Measurements from ENCODE around the gene CHADL. TPM values are rescaled to one million over a fixed set of nuclear protein-coding genes. Genes with fewer than 3 reads are reported as not detected.
A peak's percentile ranks its signal among the peaks of the same experiment; 100 is the strongest.

Gene CHADL
- total RNA-seq, 1 donor from 2014 or later: 3.6 TPM

DNA sequence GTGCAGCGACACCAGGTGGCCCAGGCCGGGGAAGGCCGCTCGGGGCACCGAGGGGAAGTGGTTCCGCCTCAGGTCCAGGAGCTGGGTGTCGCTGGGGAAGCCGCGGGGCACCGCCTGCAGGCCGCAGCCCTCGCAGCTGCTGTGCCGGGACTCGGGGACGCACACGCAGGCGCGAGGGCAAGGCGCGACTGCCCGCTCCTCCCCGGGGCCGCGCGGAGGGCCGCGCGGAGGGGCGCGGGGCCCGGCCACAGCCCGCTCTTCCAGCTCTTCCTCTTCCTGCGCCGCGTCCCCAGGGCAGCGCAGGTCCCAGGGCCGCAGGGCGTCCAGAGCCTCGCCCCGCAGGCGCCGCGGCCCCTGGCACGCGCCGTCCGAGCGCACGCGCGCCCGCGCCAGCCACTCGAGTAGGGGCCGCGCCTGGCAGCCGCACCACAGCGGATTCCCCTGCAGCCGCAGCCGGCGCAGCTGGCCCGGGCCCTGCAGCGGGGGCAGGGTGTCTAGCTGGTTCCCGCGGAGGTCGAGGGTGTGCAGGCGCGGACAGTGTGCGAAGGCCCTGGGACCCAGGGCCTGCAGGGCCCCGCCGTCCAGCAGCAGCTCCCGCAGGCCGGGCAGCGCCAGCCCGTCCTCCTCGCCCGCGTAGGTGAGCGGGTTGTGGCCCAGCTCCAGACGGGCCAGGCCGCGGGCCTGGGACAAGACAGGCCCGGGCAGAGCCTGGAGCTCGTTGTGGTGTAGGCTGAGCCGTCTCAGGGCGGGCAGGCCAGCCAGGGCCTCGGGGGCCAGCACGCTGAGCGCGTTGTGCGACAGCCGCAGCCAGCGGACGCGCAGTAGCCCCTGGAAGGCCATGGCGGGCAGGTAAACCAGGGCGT, 2.8 kb downstream of the CHADL start:
- Histone ChIP-seq H3K36me3 (no peaks in the 10 kb centered on the region), H3K27ac (peak overlapping the region; percentile 65), H3K27me3 (ENCODE audit: low read depth) (no peaks in the 10 kb centered on the region), H3K4me1 (peaks cover 25% of the 10 kb centered on the region), H3K9me3 (no peaks in the 10 kb centered on the region), H3K4me3 (peak overlapping the region; percentile 55)
- intact Hi-C loops (cut with DNase I): no loop called here
- peak; percentile 91 for DNase-seq
- peak; percentile 79 for TF ChIP-seq CTCF (IDR thresholded peaks at IDR 0.05)
- peak; percentile 93 for ATAC-seq

DNA sequence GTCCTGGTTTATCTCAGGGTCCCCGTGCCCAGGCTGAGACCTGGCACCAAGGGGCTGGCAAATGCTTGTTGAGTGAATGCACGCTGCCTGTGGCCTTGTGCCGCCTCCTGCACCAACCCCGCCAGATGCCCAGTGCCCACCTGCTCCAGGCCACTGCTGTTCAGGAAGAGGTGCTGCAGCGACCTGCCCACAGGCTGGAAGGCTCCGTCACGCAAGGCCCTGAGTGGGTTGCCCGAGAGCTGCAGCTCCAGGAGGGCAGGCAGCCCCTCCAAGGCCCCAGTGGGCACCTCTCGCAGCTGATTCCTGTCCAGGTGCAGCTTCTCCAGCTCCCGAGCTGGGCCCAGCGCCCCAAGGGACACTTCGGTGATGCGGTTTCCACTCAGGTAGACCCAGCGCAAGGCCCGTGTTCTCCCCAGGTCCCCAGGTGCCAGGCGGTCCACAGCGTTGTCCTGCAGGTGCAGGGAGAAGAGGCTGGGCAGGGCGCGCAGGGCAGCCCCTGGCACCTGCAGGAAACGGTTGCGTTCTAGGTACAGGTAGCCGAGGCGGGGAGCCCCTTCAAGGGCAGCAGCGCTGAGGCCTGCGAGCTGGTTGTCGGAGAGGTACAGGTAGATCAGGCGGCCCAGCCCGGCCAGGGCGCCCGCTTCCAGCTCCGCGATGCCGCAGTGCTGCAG, 3.6 kb downstream of the CHADL start:
- Histone ChIP-seq H3K4me1 (peaks cover 25% of the 10 kb centered on the region), H3K9me3 (no peaks in the 10 kb centered on the region), H3K27ac (peak overlapping the region; percentile 65), H3K27me3 (ENCODE audit: low read depth) (no peaks in the 10 kb centered on the region), H3K4me3 (peak overlapping the region; percentile 55), H3K36me3 (no peaks in the 10 kb centered on the region)
- intact Hi-C loops (cut with DNase I): no loop called here
- no peak for DNase-seq
- no peak for TF ChIP-seq CTCF (IDR thresholded peaks at IDR 0.05)
- peak; percentile 15 to 28 for ATAC-seq

- no peaks in the 10 kb centered on the region for H3K9me3 ChIP-seq
- intact Hi-C loops (cut with DNase I): no loop called here
- DNase-seq (no peak), ATAC-seq (no peak)
- H3K4me3 ChIP-seq: no peak overlapping the region
- no peak overlapping the region for H3K27ac ChIP-seq
- H3K36me3 ChIP-seq: peaks cover 10% of the 10 kb centered on the region
- H3K27me3 ChIP-seq (ENCODE audit: low read depth): no peaks in the 10 kb centered on the region
- peaks cover 25% of the 10 kb centered on the region for H3K4me1 ChIP-seq
- no peak for TF ChIP-seq CTCF (IDR thresholded peaks at IDR 0.05)
Measured at GRCh38 chr22:41234815-41235695, 5.7 kb downstream of the CHADL start.

DNA sequence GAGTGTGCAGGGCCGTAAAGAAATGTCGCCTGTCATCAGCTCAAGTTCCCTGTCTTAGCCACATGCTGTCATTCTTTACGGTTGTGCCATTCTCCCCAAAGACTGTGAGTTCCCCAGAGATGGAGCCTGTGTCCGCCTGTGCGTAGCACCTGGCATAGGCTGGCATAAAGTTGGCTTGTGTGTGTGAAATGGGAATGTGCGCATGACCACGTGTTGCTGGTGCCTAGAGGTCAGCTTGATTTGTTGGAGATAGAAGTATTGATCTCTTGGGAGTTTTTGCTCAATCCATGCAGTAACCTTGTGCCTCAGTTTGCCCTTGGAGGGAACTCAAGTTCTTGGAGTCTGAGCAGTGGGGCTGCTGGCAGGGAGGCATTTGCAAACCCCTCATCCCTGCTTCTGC, 9.4 kb downstream of the CHADL start:
- no peak overlapping the region for H3K4me3 ChIP-seq
- H3K36me3 ChIP-seq: peaks cover 32% of the 10 kb centered on the region
- intact Hi-C loops (cut with DNase I): no loop called here
- DNase-seq (no peak), ATAC-seq (no peak)
- H3K27ac ChIP-seq: no peak overlapping the region
- no peaks in the 10 kb centered on the region for H3K27me3 ChIP-seq (ENCODE audit: low read depth)
- TF ChIP-seq CTCF (IDR thresholded peaks at IDR 0.05): no peak
- no peaks in the 10 kb centered on the region for H3K9me3 ChIP-seq
- H3K4me1 ChIP-seq: peaks cover 5% of the 10 kb centered on the region

GRCh38 chr22:41230401-41230785, 10.3 kb downstream of the CHADL start:
- no peak for TF ChIP-seq CTCF (IDR thresholded peaks at IDR 0.05)
- DNase-seq: no peak
- no peaks in the 10 kb centered on the region for H3K9me3 ChIP-seq
- H3K27ac ChIP-seq: no peak overlapping the region
- peaks cover 4% of the 10 kb centered on the region for H3K4me1 ChIP-seq
- intact Hi-C loops (cut with DNase I): no loop called here
- peaks cover 42% of the 10 kb centered on the region for H3K36me3 ChIP-seq
- no peaks in the 10 kb centered on the region for H3K27me3 ChIP-seq (ENCODE audit: low read depth)
- no peak overlapping the region for H3K4me3 ChIP-seq
- no peak for ATAC-seq

Measured in lower lobe of right lung (tissue), 2 donors.